ENCODE results near the gene GARIN5A. TPM values are rescaled to one million over a fixed set of nuclear protein-coding genes. Genes with fewer than 3 reads are reported as not detected.
A peak's percentile ranks its signal among the peaks of the same experiment; 100 is the strongest.

Gene GARIN5A
- total and polyA plus RNA-seq, 9 of the 15 experiments (the other 6 are each of a cell fraction or from before 2014, with no cell fraction given), result 0.10 to 0.82 (median 0.23) TPM; not detected in 2

- TF ChIP-seq CHD4 (IDR thresholded peaks at IDR 0.05; ENCODE audit: insufficient read depth, insufficient replicate concordance, low read depth, low read length, poor library complexity, severe bottlenecking) (no peak), HMG20A (CRISPR knock-in tag; conservative IDR thresholded peaks at IDR 0.05) (no peak), CC2D1A (IDR thresholded peaks at IDR 0.05) (no peak), SUPT5H (IDR thresholded peaks at IDR 0.05) (0 out of 2 replicates have a peak, but pooled peaks have one; percentile 24), DIDO1 (tag; IDR thresholded peaks at IDR 0.05; ENCODE audit: low read depth) (no peak), NR0B1 (IDR thresholded peaks at IDR 0.05; ENCODE audit: partially characterized antibody) (no peak), PTBP1 (IDR thresholded peaks at IDR 0.05; ENCODE audit: low read depth, low read length) (no peak), ZFP36 (IDR thresholded peaks at IDR 0.05; ENCODE audit: low read depth, low read length, partially characterized antibody) (peak; percentile 37), HBP1 (CRISPR knock-in tag; IDR thresholded peaks at IDR 0.05) (0 out of 2 replicates have a peak, but pooled peaks have one; percentile 13), ARID1B (IDR thresholded peaks at IDR 0.05) (no peak)
Observed at GRCh38 chr19:50512999-50513745, 36.5 kb upstream of the GARIN5A start (continued).
